HepG2 (cell line): ENCODE results near the gene CFAP69. TPM values are rescaled to one million over a fixed set of nuclear protein-coding genes. Genes with fewer than 3 reads are reported as not detected.

Source experiments
- ATAC-seq: fragments of 200-7000 bp; cut with Tn5 transposase; 3 replicates; pipeline ENCODE4 v1.9.1; 2020; ENCODE audit warnings: mild to moderate bottlenecking, moderate library complexity
- BruUV-seq: library from RNA; stranded (reverse); fragments of 400-500 nt; replicated peaks from 2 replicates; lab custom pipeline; 2021; lab: Mats Ljungman, UMichigan
- CTCF ChIA-PET: fragments of 300-600 bp; formaldehyde crosslinking; extraction: SDS; loops from one replicate; lab custom pipeline; 2021; ENCODE audit warnings: low total read pairs, inconsistent platforms, low intra/inter-chr PET ratio; lab: Yijun Ruan, JAX
- POLR2A ChIA-PET: fragments of 350-600 bp; sonication (Branson Sonifier 250); formaldehyde crosslinking; loops from one replicate; lab custom pipeline; 2020; ENCODE audit warnings: antibody characterized with exemption, inconsistent platforms; lab: Yijun Ruan, JAX
- DNase-seq: peaks from one replicate; pipeline ENCODE4 v3.0.0-alpha.2; 2015; ENCODE audit warnings: low spot score
- FAIRE-seq: peaks from 3 replicates; lab custom pipeline; 2011; peaks lifted over from hg19 to GRCh38; lab: Jason Lieb, UNC
- H2AFZ ChIP-seq: one replicate; pipeline ENCODE4 v1.6.1; 2011; ENCODE audit warnings: low read length, inconsistent platforms
- H3K27ac ChIP-seq: fragments of 300-600 bp; 3 replicates; pipeline ENCODE4 v1.8.0; 2011; ENCODE audit warnings: mixed run types, mild to moderate bottlenecking, mixed read lengths, low read length, inconsistent platforms; ENCODE audit not compliant: insufficient read depth; ENCODE audit errors: extremely low read length
- H3K27me3 ChIP-seq, 2 experiments: fragments of 200-600 bp in 1 of 2; 2 replicates in 1 of 2; 3 replicates in 1 of 2; pipeline versions ENCODE4 v1.6.0 to v1.8.0; 2011; ENCODE audit warnings: low read length in 2 of 2, mild to moderate bottlenecking in 2 of 2, moderate library complexity in 2 of 2, inconsistent platforms in 1 of 2; ENCODE audit not compliant: insufficient read depth in 2 of 2, control insufficient read depth in 1 of 2
- H3K36me3 ChIP-seq, 2 experiments: fragments of 200-600 bp in 1 of 2; replicated peaks in 1 of 2; 2 replicates in 1 of 2; 3 replicates in 1 of 2; pipeline versions ENCODE4 v1.5.1 to v1.8.0; 2011; ENCODE audit warnings: low read length in 2 of 2, inconsistent platforms in 1 of 2; ENCODE audit not compliant: insufficient read depth in 2 of 2, control insufficient read depth in 1 of 2
- H3K4me1 ChIP-seq: 2 replicates; pipeline ENCODE4 v1.5.1; 2012; ENCODE audit warnings: low read length, inconsistent platforms; ENCODE audit not compliant: insufficient read depth
- H3K4me2 ChIP-seq: 2 replicates; pipeline ENCODE4 v1.6.0; 2011; ENCODE audit warnings: low read depth, low read length, inconsistent platforms
- H3K4me3 ChIP-seq, 3 experiments: fragments of 200-600 bp in 1 of 3; sonication (generic), shearing (Covaris generic) in 1 of 3; replicated peaks in 1 of 3; 2 replicates each; pipeline ENCODE4 v1.5.1; 2011 to 2016; ENCODE audit warnings: low read length in 3 of 3, inconsistent platforms in 2 of 3, low read depth in 2 of 3, mild to moderate bottlenecking in 2 of 3, control low read depth in 1 of 3, mixed read lengths in 1 of 3; ENCODE audit not compliant: insufficient read depth in 1 of 3
- H3K79me2 ChIP-seq: one replicate; pipeline ENCODE4 v1.6.1; 2011; ENCODE audit warnings: low read length, inconsistent platforms; ENCODE audit not compliant: insufficient read depth
- H3K9ac ChIP-seq: 2 replicates; pipeline ENCODE4 v1.6.0; 2011; ENCODE audit warnings: mild to moderate bottlenecking, low read depth, low read length, inconsistent platforms; ENCODE audit not compliant: insufficient read depth
- H3K9me3 ChIP-seq: 2 replicates; pipeline ENCODE4 v1.5.1; 2012; ENCODE audit warnings: mild to moderate bottlenecking, low read length
- H4K20me1 ChIP-seq: 2 replicates; pipeline ENCODE4 v1.6.0; 2011; ENCODE audit warnings: inconsistent platforms, mild to moderate bottlenecking, low read length, moderate library complexity; ENCODE audit not compliant: insufficient read depth
- CBX1 ChIP-seq: IDR thresholded peaks from one replicate; pipeline ENCODE4 v1.6.1; 2016; ENCODE audit warnings: antibody characterized with exemption, low read depth
- EZH2 ChIP-seq: conservative IDR thresholded peaks from 2 replicates; pipeline ENCODE4 v1.6.1; 2012; ENCODE audit warnings: mild to moderate bottlenecking, low read depth, low read length, moderate library complexity
- HNRNPL ChIP-seq: fragments of 200-400 bp; formaldehyde crosslinking; IDR thresholded peaks from 2 replicates; pipeline ENCODE4 v1.6.1; 2017; ENCODE audit warnings: mild to moderate bottlenecking, low read depth, low read length
- KDM5B ChIP-seq: sonication (generic); formaldehyde crosslinking; IDR thresholded peaks from 2 replicates; pipeline ENCODE4 v1.4.0; 2020; ENCODE audit warnings: missing genetic modification reagents, mild to moderate bottlenecking, borderline replicate concordance
- MTF2 ChIP-seq: sonication (generic); formaldehyde crosslinking; IDR thresholded peaks from 2 replicates; pipeline ENCODE4 v1.5.0; 2020; ENCODE audit warnings: missing genetic modification reagents, borderline replicate concordance
- MYC ChIP-seq: sonication (generic); formaldehyde crosslinking; IDR thresholded peaks from 2 replicates; pipeline ENCODE4 v1.9.0; 2021; ENCODE audit warnings: missing genetic modification reagents, borderline replicate concordance
- NKX3-1 ChIP-seq: sonication (generic); formaldehyde crosslinking; IDR thresholded peaks from 2 replicates; pipeline ENCODE4 v1.5.0; 2020; ENCODE audit warnings: missing genetic modification reagents
- NR1H2 ChIP-seq: sonication (generic); formaldehyde crosslinking; IDR thresholded peaks from 2 replicates; pipeline ENCODE4 v1.8.1; 2022; ENCODE audit warnings: low read depth, missing genetic modification reagents, borderline replicate concordance
- RFX3 ChIP-seq: IDR thresholded peaks from 2 replicates; pipeline ENCODE4 v1.6.1; 2016; ENCODE audit warnings: missing biosample characterization, missing genetic modification reagents
- TBP ChIP-seq: sonication (generic); formaldehyde crosslinking; IDR thresholded peaks from 2 replicates; pipeline ENCODE4 v1.5.0; 2020; ENCODE audit warnings: missing genetic modification reagents
- THAP9 ChIP-seq: sonication (generic); formaldehyde crosslinking; IDR thresholded peaks from 2 replicates; pipeline ENCODE4; 2020; ENCODE audit warnings: missing genetic modification reagents, mild to moderate bottlenecking, borderline replicate concordance
- ZNF124 ChIP-seq: sonication (generic); formaldehyde crosslinking; IDR thresholded peaks from 2 replicates; pipeline ENCODE4 v1.4.0; 2020; ENCODE audit warnings: missing genetic modification reagents
- ZNF138 ChIP-seq: sonication (generic); formaldehyde crosslinking; IDR thresholded peaks from 2 replicates; pipeline ENCODE4 v1.5.0; 2020; ENCODE audit warnings: mild to moderate bottlenecking, low read depth, missing genetic modification reagents
- ZNF160 ChIP-seq: sonication (generic); formaldehyde crosslinking; IDR thresholded peaks from 2 replicates; pipeline ENCODE4 v1.8.0; 2022; ENCODE audit warnings: mild to moderate bottlenecking, inconsistent platforms, missing genetic modification reagents
- ZNF543 ChIP-seq: sonication (generic); formaldehyde crosslinking; IDR thresholded peaks from 2 replicates; pipeline ENCODE4 v1.4.0; 2020; ENCODE audit warnings: mild to moderate bottlenecking, missing genetic modification reagents
- ZNF546 ChIP-seq: sonication (generic); formaldehyde crosslinking; conservative IDR thresholded peaks from 2 replicates; pipeline ENCODE4 v1.8.1; 2023; ENCODE audit warnings: mild to moderate bottlenecking, missing genetic modification reagents
- ZNF563 ChIP-seq: sonication (generic); formaldehyde crosslinking; IDR thresholded peaks from 2 replicates; pipeline ENCODE4 v1.8.0; 2022; ENCODE audit warnings: mild to moderate bottlenecking, moderate library complexity, missing genetic modification reagents
- ZNF564 ChIP-seq: sonication (generic); formaldehyde crosslinking; IDR thresholded peaks from 2 replicates; pipeline ENCODE4 v1.8.1; 2023; ENCODE audit warnings: mild to moderate bottlenecking, missing genetic modification reagents
- ZNF883 ChIP-seq: sonication (generic); formaldehyde crosslinking; IDR thresholded peaks from 2 replicates; pipeline ENCODE4 v1.5.1; 2020; ENCODE audit warnings: mild to moderate bottlenecking, missing genetic modification reagents; ENCODE audit errors: not compliant biosample characterization
- ZSCAN12 ChIP-seq: sonication (generic); formaldehyde crosslinking; IDR thresholded peaks from 2 replicates; pipeline ENCODE4 v1.9.0; 2021; ENCODE audit warnings: mild to moderate bottlenecking, missing genetic modification reagents
- WGBS: methylation state at CpG from one replicate; pipeline ENCODE4 v1.1.6; 2017; ENCODE audit warnings: low lambda C conversion rate; 5-methylcytosine and 5-hydroxymethylcytosine counted together
- in situ Hi-C: cut with HindIII; loops from 2 replicates; pipeline ENCODE4 v1.10.0; 2017; ENCODE audit warnings: low pct_unique_long_range_greater_than_20kb; ENCODE audit not compliant: extremely low pct_ligation_motif_present
- intact Hi-C: fragments of 100-400 bp; cut with micrococcal nuclease; formaldehyde crosslinking; loops from one replicate; pipeline ENCODE4 v1.10.0; 2022; ENCODE audit not compliant: unreplicated experiment
- polyA plus RNA-seq, 8 experiments: library from polyadenylated mRNA; depleted of rRNA in 3 of 8; stranded (reverse) in 7 of 8; unstranded in 1 of 8; fragments of >200 nt; fragmentation: Illumina TruSeq in 4 of 8; extraction: Trizol in 4 of 8; gene quantifications; 2 replicates each; pipeline versions ENCODE4 v1.2.1 to v1.2.3, GENCODE V29; 2011 to 2016; ENCODE audit warnings: low read depth in 4 of 8, missing spikeins in 1 of 8, mixed read lengths in 1 of 8; ENCODE audit not compliant: insufficient read depth in 1 of 8
- total RNA-seq, 5 experiments: library from RNA; depleted of rRNA; stranded (reverse); fragments of >200 nt; fragmentation: Illumina TruSeq; extraction: Trizol; gene quantifications; 2 replicates each; pipeline ENCODE4 v1.2.3, GENCODE V29; 2016; ENCODE audit warnings: low read depth in 1 of 5
- TF ChIP-seq, protein P1 (sequence below): sonication (generic); formaldehyde crosslinking; IDR thresholded peaks from 2 replicates; pipeline ENCODE4 v1.5.0; 2020; ENCODE audit warnings: mild to moderate bottlenecking, missing genetic modification reagents

Gene CFAP69
- total and polyA plus RNA-seq, 2 of the 13 experiments (the other 11 are each of a cell fraction or from before 2014, with no cell fraction given): 2.2 to 4.0 TPM

- TF ChIP-seq, protein P1, sequence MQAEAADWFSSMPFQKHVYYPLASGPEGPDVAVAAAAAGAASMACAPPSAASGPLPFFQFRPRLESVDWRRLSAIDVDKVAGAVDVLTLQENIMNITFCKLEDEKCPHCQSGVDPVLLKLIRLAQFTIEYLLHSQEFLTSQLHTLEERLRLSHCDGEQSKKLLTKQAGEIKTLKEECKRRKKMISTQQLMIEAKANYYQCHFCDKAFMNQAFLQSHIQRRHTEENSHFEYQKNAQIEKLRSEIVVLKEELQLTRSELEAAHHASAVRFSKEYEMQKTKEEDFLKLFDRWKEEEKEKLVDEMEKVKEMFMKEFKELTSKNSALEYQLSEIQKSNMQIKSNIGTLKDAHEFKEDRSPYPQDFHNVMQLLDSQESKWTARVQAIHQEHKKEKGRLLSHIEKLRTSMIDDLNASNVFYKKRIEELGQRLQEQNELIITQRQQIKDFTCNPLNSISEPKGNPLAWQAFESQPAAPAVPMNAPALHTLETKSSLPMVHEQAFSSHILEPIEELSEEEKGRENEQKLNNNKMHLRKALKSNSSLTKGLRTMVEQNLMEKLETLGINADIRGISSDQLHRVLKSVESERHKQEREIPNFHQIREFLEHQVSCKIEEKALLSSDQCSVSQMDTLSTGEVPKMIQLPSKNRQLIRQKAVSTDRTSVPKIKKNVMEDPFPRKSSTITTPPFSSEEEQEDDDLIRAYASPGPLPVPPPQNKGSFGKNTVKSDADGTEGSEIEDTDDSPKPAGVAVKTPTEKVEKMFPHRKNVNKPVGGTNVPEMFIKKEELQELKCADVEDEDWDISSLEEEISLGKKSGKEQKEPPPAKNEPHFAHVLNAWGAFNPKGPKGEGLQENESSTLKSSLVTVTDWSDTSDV (CRISPR knock-in tag): no peak
- TF ChIP-seq, all 625 proteins: peak for 0
These were observed 19.4 kb upstream of the CFAP69 start (continued) for GRCh38 chr7:90225601-90226000.

GRCh38 chr7:90227259-90227658, 17.7 kb upstream of the CFAP69 start:
- H3K27me3 ChIP-seq: no peaks in the 10 kb centered on the region
- H4K20me1 ChIP-seq: no peaks in the 10 kb centered on the region
- intact Hi-C loops: no loop called here
- no peak overlapping the region for H3K4me2 ChIP-seq
- H3K27ac ChIP-seq: no peak overlapping the region
- no peak for TF ChIP-seq ZNF883
- TF ChIP-seq ZSCAN12 (CRISPR knock-in tag): no peak
- TF ChIP-seq ZNF160 (CRISPR knock-in tag): no peak
- no peak for TF ChIP-seq KDM5B (CRISPR knock-in tag)
- no peak for TF ChIP-seq NR1H2 (CRISPR knock-in tag)
- TF ChIP-seq NKX3-1 (CRISPR knock-in tag): no peak
- TF ChIP-seq HNRNPL: no peak
- TF ChIP-seq ZNF138 (CRISPR knock-in tag): no peak
- no peak for TF ChIP-seq ZNF124 (CRISPR knock-in tag)
- TF ChIP-seq ZNF563: no peak
- TF ChIP-seq MYC (CRISPR knock-in tag): no peak
- no peak for TF ChIP-seq ZNF543 (CRISPR knock-in tag)
- no peak for TF ChIP-seq EZH2
- TF ChIP-seq RFX3: no peak
- TF ChIP-seq THAP9: no peak
- TF ChIP-seq ZNF564 (CRISPR knock-in tag): no peak
- no peak for TF ChIP-seq MTF2 (CRISPR knock-in tag)
- no peak for TF ChIP-seq ZNF546 (CRISPR knock-in tag)
- TF ChIP-seq TBP (CRISPR knock-in tag): no peak
- TF ChIP-seq CBX1: no peak
- peaks cover 27% of the 10 kb centered on the region for H3K4me1 ChIP-seq
- no peak overlapping the region for H3K4me3 ChIP-seq
- H3K9me3 ChIP-seq: no peaks in the 10 kb centered on the region
- no peak overlapping the region for H3K9ac ChIP-seq
- in situ Hi-C loops: no loop called here
- CTCF ChIA-PET: no interaction called here
- WGBS: 66% methylated on average over 5 of the region's 5 CpGs
- no peaks in the 10 kb centered on the region for H3K36me3 ChIP-seq
- POLR2A ChIA-PET: interaction anchor here (0.9 kb wide), 1 partner anchor 16 kb away, joined by 4 read pairs; the partner anchor contains the start of gene STEAP2
- no peak overlapping the region for H2AFZ ChIP-seq
- H3K79me2 ChIP-seq: no peaks in the 10 kb centered on the region
- ATAC-seq: no peak
- DNase-seq: no peak
- BruUV-seq: no TSS peak
- FAIRE-seq: no peak
